GM12873 (cell line): Measurements from ENCODE around the gene IFNL3.

Experiments
- CTCF ChIP-seq: IDR thresholded peaks from 2 replicates; pipeline ENCODE4 v1.5.1; 2012; ENCODE audit warnings: low read depth, mild to moderate bottlenecking, moderate library complexity, low read length, control low read depth; ENCODE audit not compliant: insufficient read depth; ENCODE audit errors: missing control alignments

IFNL3 gene

DNA sequence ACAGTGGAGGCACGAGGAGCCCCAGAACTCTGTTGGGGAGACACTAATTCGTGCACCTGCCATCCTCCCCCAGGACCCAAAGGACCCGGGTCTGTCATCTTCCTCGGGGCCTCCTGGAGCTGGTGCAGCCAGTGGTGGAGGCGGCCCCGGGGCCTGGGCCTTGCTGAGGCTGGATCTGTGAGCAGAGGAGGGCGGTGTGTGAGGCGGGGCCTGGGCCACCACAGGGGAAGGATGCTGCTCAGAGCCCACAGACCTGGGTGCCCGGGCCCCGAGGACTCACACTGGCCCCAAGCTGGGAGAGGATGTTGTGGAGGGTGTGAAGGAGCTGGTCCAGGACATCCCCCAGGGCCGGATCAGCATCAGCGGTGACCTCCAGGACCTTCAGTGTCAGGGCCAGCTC lies 8.3 kb downstream of the IFNL3 start:
- TF ChIP-seq CTCF, result no peak

GRCh38 chr19:39232708-39233107 lies 12.1 kb downstream of the IFNL3 start:
- no peak for TF ChIP-seq CTCF

- no peak for TF ChIP-seq CTCF
Measured at GRCh38 chr19:39230096-39230764, 14.6 kb downstream of the IFNL3 start.

- TF ChIP-seq CTCF, result peak; percentile 13
Measured at GRCh38 chr19:39224910-39225309, 19.9 kb downstream of the IFNL3 start.

GRCh38 chr19:39223703-39224279 lies 21.0 kb downstream of the IFNL3 start:
- no peak for TF ChIP-seq CTCF

GRCh38 chr19:39218230-39219007 lies 26.4 kb downstream of the IFNL3 start:
- TF ChIP-seq CTCF, result no peak

GRCh38 chr19:39217094-39217493 lies 27.7 kb downstream of the IFNL3 start:
- TF ChIP-seq CTCF, result no peak
